CD4-positive, alpha-beta T cell treated with Interleukin-15 for 4 hours (primary cell): ENCODE results near the gene CCDC178.

Experiments
- DNase-seq: peaks from one replicate; pipeline ENCODE4 v3.0.0-alpha.2; 2020; ENCODE audit warnings: low spot score

The CCDC178 gene

DNA sequence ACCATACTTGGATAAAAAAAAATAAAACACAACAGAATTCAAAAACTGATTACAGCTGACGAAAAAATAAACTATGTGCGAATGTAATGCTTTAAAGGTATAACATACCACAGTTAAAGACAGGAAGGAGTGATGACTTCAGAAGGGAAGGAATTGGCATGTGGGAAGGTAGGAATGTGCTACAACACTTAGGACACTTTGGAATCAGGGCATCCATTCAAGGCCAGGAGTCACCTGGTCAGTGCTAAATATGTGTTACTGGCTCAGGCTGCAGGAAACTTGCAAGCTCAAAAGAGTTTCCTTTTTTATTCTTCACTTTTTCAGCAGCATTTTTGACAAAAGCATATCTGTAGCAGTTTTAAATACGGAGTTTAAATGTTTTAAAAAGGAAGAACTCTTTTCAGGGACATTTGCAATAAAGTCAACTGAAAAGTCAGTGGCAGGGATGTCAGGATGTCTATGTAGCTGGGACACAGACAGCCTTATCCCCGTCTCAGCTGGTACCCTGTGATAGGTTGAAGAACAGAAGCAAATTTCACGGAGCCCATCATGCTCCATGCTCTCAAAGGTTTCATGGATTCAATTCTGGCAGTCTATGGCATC, 529.7 kb downstream of the CCDC178 start:
- DNase-seq = no peak

- no peak for DNase-seq
Observed at GRCh38 chr18:32909798-32910561, 530.5 kb downstream of the CCDC178 start.

- no peak for DNase-seq
Observed at GRCh38 chr18:32908424-32908805, 532.1 kb downstream of the CCDC178 start.

DNA sequence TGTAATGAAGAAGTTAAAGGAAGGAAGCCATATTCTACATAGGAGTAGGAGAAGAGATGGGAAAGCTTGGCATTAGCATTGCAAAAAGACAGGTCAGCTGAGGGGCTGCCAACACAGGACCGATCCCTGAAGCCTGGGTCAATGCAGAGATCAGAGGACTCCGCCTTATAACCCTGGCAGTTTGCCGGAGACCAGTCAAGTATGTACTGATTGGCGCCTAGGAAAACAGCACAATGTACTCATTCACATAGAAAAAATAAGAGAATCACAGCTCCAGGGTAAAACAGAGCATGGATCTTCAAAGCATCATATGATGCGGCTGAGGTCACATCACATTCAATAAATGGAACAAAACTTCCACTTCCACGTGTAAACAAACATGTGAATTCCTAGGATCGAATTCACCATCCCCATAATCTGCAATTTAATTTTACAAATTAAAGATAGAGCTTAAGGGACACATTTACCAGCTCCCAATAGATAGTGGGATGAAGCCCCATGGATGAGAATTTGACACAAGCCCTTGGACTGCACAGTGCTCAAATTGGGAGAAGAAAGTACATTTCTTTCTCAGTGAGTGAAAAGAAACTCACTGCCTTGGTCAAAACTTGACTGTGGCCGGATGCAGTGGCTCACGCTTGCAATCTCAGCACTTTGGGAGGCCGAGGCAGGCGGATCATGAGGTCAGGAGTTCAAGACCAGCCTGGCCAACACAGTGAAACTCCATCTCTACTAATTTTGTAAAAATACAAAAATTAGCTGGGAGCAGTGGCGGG, 532.7 kb downstream of the CCDC178 start:
- DNase-seq = no peak

DNA sequence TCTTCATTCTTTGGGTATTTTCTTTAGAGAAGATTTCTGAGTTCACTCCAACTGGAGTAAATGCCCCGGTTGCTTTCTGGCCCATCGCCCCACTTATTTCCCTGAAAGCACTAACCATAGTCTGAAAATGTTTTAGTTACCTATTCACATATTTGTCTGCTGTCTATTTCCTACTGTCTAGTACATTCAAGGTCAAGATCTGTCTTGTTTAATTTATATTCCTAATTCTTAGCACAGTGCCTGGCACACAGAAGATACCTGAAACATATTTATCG, 533.3 kb downstream of the CCDC178 start:
- DNase-seq = no peak

- DNase-seq = no peak
Observed at GRCh38 chr18:32906506-32907310, 533.8 kb downstream of the CCDC178 start.

DNA sequence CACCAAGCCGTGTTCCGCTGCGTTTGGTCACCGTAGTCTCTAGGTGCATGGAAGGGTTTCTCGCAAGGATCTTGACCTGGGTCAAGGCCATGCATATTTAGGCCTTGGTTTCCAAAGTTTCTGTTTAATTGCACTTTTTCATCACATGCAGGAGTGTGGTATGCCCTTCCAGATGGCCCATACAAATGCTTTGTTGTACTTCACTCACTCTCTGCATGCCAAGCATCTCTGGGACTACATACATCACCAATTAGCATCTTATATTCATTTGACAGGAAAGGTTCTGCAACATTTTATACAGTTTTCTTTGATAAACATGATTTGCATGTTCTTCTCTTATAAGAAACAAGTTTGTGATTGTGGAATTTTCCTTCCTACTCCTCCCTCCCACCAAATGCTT, 534.9 kb downstream of the CCDC178 start:
- no peak for DNase-seq

GRCh38 chr18:32902568-32903330, 537.8 kb downstream of the CCDC178 start:
- DNase-seq = no peak

DNA sequence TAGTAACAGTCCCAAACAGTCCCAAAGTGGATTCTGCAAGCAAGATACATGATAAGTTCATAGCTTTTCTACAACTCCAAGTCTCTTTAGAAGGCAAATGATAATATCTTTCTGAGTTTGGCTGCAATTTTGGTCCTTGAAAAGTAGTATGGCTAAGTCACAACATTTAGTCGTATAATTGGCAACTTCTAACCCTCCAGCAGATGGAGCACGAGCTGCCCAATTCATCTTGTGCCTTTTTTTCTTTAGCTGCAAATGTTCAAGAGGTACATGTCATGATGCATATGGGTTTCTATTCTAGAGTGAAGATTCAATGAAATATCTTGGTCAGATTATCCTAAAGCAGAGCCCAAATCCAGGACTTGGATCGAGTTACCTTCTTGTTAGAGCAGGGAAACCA, 540.7 kb downstream of the CCDC178 start:
- no peak for DNase-seq

GRCh38 chr18:32896776-32897547, 543.6 kb downstream of the CCDC178 start:
- DNase-seq = no peak

- DNase-seq = no peak
Observed at GRCh38 chr18:32893915-32894314, 546.6 kb downstream of the CCDC178 start.

GRCh38 chr18:32891797-32892196, 548.7 kb downstream of the CCDC178 start:
- no peak for DNase-seq

DNA sequence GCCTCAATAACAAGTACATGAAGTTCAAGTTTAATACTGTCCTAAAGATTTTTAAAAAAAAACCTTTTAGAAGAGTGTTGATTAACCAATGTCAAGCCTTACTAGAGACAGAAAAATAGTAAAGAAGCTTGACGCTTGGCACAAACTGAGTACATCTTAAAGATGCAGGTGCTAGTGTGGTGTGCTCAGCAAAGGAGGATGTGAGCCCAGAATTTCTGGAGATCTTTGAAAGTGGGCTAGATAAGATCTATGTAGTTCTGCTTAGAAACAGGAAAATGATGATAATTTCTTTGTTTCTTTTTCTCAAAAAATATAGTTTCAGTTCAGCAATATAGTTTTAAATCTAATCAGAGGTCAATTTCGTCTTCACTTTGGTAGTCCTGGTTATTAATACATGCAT, 549.4 kb downstream of the CCDC178 start:
- no peak for DNase-seq

DNA sequence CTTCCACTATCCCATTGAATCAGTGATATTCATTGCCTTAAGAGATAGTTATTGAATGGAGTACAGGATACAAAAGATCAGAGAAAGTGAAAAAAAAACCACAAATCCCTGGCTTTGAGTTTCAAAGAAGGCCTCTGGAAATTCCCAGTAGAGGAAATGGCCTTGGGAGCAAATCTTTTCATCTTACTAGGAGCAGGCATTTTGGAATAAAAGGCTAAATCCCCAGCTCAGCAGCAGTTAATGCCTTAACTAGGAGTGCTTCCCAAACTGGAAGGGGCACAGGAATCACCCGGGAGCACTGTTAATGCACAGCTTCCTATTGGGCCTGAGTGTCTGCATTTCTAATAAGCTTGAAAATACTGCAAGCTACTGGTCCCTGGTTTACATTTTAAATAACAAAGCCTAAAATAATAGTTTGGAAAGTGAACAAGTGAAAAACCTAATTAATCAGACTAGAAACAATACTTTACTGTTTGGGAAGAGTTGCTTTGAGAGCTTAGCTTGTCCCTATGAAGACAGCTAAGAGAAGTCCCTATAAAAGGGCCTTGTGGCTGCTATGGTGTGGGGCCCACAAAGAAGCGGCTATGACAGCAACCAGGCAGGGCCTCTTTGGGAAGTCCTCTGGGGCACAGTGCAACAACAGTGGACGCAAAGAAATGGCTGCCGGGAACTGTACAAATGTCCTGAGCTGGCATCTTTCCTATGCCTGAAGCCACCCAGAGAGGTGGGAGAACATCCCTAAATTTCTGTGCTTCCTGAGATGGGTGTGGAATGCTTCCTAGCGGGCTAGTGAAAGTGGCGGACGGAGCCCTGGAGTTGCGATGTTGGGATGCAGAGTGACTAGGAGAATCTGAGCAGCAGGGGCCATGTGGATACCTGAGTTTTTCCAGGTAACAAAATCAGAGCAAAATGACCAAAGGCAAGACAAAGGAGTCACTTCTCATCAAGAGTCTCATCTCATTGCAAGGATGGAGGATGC, 550.6 kb downstream of the CCDC178 start:
- no peak for DNase-seq

- DNase-seq = no peak
Observed at GRCh38 chr18:32888306-32888705, 552.2 kb downstream of the CCDC178 start.
